ENCODE data around the gene LAGE3.

The LAGE3 gene

GRCh38 chrX:154468217-154468616 lies 10.9 kb downstream of the LAGE3 start:
- TF ChIP-seq CTCF (IDR thresholded peaks at IDR 0.05; ENCODE audit: insufficient read depth, missing control alignments) = no peak
- no peak for DNase-seq (ENCODE audit: insufficient read length, low spot score)
- FAIRE-seq = no peak

GRCh38 chrX:154467556-154467955 lies 11.5 kb downstream of the LAGE3 start:
- TF ChIP-seq CTCF (IDR thresholded peaks at IDR 0.05; ENCODE audit: insufficient read depth, missing control alignments) = no peak

GRCh38 chrX:154466907-154467306 lies 12.2 kb downstream of the LAGE3 start:
- DNase-seq (ENCODE audit: insufficient read length, low spot score) (no peak), FAIRE-seq (no peak)
- TF ChIP-seq CTCF (IDR thresholded peaks at IDR 0.05; ENCODE audit: insufficient read depth, missing control alignments) = no peak

More at GRCh38 chrX:154467556-154467955, 11.5 kb downstream of the LAGE3 start:
- FAIRE-seq = no peak
- no peak for DNase-seq (ENCODE audit: insufficient read length, low spot score)

- FAIRE-seq (no peak), DNase-seq (ENCODE audit: insufficient read length, low spot score) (no peak)
- no peak for TF ChIP-seq CTCF (IDR thresholded peaks at IDR 0.05; ENCODE audit: insufficient read depth, missing control alignments)
Measured at GRCh38 chrX:154466036-154466435, 13.0 kb downstream of the LAGE3 start.

GRCh38 chrX:154465601-154466000 lies 13.5 kb downstream of the LAGE3 start:
- DNase-seq (ENCODE audit: insufficient read length, low spot score) (no peak), FAIRE-seq (no peak)
- TF ChIP-seq CTCF (IDR thresholded peaks at IDR 0.05; ENCODE audit: insufficient read depth, missing control alignments) = no peak

GRCh38 chrX:154464806-154465365 lies 14.2 kb downstream of the LAGE3 start:
- DNase-seq (ENCODE audit: insufficient read length, low spot score) (no peak), FAIRE-seq (no peak)
- no peak for TF ChIP-seq CTCF (IDR thresholded peaks at IDR 0.05; ENCODE audit: insufficient read depth, missing control alignments)

GRCh38 chrX:154463611-154464220 lies 15.4 kb downstream of the LAGE3 start:
- FAIRE-seq (no peak), DNase-seq (ENCODE audit: insufficient read length, low spot score) (no peak)
- no peak for TF ChIP-seq CTCF (IDR thresholded peaks at IDR 0.05; ENCODE audit: insufficient read depth, missing control alignments)

Measured in D721Med (cell line).